Iris pigment epithelial cell (primary cell): ENCODE data around the gene TGM3.

Source experiments
- DNase-seq: peaks from one replicate; pipeline ENCODE4 v3.0.0-alpha.2; 2011; ENCODE audit warnings: low read depth

The TGM3 gene

DNA sequence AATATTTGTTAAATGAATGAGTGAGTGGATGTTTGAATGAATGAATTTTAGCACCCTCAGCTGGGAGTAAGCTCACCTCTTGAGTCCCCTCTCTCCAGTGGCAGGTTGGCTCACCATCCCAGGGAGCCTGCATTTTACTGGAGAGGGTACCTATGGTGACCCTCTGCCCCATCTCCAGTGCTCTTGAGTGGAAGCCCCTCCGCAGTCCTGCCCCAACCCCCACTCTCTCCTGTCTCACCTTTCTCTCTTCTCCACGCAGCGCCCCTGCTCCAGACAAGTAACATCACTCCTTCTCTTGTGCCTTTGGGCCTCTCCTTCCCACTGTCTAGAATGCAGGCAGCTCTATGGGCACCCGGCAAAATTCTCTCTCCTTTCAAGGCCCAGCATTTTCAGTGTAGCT is 11.3 kb downstream of the TGM3 start:
- DNase-seq, result no peak

DNA sequence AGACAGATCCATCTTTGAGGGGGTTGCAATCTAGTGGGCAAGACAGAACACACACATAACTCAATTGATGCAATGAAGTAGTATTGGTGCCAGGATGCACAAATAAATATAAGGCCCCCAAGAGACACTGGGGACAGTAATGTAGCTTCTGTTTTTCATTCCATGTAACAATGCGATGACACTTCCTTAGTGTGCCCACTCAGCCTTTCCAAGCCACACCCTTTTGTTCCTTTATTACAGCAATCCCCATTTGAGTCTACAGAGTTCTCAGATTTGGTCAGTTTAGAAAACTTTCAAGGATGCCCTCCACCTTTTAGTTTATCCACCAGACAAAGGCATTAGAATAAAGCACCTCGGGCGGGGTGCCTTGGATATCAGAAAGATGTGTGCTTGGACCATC is 15.5 kb downstream of the TGM3 start:
- no peak for DNase-seq

DNA sequence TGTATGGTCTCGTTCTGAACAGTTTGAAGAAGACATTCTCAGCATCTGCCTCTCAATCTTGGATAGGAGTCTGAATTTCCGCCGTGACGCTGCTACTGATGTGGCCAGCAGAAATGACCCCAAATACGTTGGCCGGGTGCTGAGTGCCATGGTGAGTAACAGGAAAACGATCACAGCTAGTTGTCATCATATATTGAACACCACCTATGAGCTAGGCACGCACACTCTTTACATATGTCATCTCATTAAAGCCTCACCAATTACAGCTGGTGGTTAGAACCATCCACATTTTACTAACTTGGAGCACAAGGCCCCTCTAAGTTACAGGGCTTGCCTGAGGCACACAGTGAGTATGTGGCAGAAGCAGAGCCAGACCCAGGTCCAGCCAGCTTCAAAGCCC is 17.1 kb downstream of the TGM3 start:
- no peak for DNase-seq

DNA sequence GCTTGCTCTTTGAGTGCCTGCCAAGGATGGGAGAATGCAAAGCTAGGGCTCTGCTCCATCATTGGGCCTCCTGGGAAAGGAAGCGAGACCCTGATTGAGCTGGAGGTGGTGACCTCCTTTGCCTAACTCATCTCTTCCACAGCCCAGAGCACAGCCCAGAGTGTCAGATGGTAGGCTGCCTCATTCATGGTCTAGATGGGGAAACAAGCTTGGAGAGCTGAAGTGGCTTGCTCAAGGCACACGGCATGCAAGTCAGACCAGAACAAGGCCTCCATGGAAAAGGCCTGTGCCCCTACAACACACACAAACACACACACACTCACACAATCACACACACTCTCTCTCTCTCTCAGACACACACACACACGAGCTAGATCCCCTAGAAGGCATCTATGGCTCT is 17.5 kb downstream of the TGM3 start:
- no peak for DNase-seq

DNA sequence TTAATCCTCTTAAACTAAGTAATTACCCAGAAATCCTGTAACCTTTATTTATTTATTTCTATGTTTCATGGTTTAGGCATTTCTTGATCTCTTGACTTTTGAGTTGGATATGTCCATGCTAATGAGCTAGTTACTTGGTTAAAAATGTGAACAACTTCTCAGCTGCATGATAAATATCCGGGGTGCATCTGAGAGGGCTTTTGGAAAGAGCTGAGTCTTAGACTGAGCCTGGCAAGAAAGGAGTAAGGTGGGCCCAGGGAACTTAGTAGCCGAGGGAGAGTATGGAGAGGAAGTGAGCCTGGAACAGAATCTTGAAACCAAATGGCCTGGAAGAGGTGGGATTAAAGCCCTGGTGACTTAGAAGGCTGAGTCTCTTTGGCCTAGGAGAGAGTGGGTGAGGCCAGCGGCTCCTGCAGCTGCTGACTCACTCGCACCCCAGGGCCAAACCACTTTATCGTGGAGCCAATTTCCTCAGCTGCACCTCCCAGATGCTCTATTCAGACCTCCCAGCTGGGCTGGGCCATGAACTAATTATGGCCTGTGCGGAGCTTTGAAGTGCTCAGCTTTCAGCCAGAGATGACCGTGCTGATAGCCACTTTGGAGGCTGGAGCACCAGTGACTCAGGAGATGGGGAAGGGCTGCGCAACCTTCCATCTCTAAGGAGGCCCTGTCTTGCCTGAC is 19.1 kb downstream of the TGM3 start:
- DNase-seq, result peak; percentile 76

DNA sequence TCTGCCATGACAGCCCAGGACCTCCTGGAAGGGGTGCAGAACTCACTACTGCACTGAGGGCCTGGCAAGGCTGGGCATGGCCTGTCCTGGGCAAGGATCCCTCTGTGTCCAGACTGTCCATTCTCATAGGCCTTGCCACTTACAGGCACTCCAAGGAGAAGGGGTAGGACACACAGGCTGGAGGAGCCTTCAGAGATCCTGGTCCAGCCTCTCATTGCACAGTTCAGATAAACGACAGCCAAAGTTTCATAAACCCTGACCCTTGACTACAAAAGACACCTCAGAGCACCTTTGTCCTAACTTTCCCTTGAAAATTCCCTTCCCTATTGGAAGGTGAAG is 19.6 kb downstream of the TGM3 start:
- DNase-seq, result no peak

DNA sequence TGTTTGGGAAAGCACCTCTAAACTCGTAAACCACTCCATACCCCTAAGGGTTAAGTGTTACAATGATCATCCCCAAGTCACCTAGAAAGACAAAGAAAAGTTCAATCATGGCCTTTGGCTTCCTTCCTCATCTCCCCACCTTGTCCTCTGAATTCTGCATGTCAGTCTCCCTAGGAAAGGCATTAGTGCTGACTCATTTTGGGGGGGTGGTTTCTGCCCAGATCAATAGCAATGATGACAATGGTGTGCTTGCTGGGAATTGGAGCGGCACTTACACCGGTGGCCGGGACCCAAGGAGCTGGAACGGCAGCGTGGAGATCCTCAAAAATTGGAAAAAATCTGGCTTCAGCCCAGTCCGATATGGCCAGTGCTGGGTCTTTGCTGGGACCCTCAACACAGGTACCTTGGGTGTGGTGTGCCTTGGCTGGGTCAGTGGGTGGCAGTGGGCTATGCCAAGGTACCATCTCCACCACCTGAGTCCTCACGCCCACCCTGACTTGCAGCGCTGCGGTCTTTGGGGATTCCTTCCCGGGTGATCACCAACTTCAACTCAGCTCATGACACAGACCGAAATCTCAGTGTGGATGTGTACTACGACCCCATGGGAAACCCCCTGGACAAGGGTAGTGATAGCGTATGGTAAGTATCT is 21.2 kb downstream of the TGM3 start:
- DNase-seq, result no peak

DNA sequence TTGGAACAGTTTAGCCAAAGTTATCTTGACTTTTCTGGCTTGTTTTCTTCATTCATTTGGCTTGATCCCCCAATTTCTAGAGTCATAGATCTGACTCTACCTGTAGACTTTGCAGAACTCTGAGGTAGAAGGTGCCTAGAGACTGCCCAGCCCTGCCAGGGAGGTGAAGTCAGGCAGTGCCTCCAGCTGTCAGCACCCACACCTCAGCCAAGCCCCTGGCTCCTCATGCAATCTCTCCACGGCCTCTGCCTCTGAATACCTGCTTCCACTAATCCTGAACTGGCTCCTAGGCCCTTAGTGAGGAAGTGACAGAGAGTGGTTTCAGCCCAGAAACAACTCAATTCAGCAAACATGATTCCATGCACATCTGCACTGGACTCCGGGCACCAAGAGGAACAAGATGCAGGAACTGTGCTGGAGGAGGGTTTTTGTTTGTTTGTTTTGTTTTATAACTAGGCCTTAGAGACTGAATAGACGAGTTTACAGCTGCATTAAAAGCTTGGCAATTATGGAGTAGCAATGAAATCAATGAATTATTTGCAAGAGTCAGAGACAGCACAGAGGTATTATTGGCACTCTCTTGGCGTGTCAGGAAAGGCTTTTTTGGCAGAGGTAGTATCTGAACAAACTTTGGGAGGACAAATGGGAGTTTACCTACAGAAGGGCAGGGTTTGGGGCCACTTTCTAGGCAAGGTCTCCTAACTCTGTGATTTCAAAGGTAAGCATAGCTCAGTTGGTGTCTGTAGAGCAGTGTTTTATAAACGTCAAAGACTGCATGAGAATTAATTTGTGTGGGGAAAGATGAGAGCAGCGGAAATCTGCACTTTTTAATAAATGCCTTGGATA is 25.2 kb downstream of the TGM3 start:
- no peak for DNase-seq

DNA sequence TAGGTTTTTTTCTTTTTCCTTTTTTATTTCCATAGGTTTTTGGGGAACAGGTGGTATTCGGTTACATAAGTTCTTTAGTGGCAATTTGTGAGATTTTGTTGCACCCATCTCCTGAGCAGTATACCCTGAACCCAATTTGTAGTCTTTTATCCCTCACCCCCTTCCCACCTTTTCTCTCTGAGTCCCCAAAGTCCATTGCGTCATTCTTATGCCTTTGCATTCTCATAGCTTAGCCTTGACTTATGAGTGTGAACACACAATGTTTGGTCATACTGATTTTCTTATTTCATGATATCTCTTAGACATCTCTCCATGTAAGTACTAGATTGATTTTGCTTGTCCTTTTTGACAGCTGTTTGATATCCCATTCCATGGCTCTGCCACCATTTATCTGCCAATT is 27.2 kb downstream of the TGM3 start:
- DNase-seq, result no peak

DNA sequence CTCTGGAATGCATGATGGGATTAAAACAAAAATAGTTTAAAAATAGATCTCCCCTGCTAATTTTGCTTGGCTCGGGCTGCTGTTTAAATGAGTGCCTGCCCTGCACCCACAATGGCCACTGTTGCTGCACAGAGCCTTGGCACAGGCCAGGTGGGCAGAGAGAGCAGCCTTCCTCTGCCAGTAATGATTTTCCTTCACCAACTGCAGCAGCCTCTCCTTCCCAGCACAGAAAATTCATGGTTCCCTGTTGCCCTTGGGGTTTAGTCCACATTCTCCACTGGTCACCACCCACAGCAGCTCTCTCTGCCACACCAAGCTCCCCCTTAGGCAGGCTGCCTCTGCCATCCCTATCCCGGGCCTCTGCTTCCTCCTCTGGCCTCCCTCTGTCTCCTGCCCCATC is 30.2 kb downstream of the TGM3 start:
- DNase-seq, result no peak

DNA sequence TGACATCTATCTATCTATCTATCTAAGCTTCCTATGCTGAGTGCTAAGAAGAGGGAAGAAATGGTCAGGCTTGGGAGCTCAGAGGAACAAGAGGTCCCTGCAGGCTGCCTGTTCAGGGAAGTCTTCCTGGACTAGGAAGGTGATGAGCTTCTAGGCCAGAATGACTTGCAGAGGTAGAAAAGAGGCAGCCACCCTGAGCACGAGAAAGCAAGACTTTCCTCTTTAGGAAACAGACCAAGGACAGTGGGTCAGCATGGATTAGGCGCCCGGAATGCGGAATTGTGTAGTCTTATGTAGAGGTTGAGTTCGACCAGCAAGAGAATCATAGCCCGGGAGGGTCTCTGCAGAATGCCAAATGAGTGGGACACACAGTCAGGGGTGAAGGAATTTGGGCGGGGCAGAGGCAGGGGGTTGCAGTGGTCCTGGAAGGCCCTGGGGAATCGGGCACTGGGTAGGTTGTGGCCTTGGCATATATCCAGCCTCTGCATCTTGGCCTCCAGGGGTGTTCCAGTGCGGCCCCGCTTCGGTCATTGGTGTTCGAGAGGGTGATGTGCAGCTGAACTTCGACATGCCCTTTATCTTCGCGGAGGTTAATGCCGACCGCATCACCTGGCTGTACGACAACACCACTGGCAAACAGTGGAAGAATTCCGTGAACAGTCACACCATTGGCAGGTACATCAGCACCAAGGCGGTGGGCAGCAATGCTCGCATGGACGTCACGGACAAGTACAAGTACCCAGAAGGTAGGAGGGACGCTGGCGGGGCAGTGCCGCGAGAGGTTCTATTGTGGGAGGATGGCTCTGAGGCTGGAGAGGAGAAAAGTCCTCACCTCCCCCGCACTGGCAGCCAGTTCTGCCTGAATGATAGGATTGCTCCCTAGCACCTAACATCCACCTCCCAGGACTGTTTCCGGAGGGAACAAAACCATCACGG is 32.1 kb downstream of the TGM3 start:
- no peak for DNase-seq

DNA sequence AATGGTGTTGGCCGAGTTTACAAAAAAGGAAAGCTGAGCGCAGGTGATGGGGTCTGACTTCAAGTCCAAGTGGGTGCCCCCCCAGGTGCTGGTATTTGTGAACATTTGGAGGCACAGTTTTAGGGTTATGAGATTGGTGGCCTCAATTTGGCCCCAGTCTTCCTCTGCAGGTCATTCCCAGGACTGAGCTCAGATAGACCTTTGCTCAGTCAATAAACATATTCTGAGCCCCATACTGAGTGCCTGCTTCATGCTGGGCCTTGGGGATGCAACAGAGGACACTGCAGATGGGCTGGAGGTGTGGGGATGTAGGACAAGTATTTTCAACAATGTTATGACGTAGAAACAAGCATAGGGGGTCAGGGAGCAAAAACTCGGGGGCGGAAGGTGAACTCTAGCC is 33.5 kb downstream of the TGM3 start:
- DNase-seq, result no peak

DNA sequence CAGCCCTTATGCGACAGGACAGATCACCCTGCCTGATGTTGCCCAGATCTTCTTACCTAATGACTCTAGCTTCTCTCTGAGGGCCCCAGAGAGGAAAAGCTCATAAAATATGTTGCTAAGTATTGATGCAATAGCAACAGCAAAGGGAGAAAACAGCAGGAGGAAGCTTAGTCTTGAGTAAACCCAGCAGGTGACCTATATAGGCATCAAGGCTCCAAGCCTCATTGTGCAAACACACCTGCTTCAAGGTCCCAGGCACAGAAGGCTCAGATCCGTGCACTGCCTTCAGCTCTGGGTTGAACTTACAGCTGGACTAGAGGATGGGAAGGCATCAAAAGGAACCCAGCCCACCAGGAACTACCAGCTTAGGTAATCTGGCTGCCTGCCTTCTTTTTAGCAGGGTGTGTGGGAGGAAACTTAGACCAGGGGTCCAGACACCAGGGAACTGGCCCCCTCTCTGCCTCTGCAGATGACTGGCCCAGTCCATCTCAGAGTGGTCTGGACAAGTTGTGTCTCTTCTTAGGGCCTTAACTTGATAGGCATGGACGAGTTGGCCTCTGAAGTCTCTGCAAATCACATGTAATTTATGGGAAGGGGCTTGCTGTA is 34.4 kb downstream of the TGM3 start:
- no peak for DNase-seq

DNA sequence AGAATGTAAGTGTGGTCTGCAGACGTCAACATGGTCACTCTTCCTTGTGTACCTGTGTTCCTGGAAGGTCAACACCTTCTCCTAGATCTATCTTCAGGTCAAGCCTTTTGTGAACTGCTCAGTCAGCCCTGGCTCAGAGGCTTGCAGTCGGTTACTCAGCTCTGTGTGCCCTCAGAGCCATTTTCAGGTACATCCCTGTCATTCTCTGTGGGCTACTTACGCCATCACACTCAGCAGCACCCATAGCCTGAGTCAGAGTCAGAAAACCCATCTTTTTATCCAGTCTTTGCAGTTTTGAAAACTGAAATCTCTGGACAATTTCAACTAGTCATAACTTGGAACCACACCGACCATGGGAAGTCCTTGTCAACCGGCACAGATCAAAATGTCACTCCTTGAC is 35.3 kb downstream of the TGM3 start:
- DNase-seq, result no peak

DNA sequence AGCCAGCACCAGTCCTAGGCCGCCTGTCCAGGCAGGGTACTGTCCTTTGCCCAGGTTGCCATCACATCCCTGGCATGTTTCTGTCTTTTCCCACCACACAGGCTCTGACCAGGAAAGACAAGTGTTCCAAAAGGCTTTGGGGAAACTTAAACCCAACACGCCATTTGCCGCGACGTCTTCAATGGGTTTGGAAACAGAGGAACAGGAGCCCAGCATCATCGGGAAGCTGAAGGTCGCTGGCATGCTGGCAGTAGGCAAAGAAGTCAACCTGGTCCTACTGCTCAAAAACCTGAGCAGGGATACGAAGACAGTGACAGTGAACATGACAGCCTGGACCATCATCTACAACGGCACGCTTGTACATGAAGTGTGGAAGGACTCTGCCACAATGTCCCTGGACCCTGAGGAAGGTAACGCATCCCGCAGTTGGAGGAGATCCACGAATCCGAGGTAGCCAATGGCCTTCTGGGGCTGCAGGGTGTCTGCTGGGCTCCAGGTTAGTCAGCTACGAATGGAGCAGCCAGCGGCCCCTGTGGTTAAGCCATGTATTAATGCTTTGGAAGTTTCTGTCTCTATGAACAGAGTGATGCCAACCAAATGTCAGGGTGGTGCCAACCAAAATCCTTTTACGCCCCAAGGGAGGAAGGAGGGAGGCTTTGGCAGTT is 36.2 kb downstream of the TGM3 start:
- no peak for DNase-seq

DNA sequence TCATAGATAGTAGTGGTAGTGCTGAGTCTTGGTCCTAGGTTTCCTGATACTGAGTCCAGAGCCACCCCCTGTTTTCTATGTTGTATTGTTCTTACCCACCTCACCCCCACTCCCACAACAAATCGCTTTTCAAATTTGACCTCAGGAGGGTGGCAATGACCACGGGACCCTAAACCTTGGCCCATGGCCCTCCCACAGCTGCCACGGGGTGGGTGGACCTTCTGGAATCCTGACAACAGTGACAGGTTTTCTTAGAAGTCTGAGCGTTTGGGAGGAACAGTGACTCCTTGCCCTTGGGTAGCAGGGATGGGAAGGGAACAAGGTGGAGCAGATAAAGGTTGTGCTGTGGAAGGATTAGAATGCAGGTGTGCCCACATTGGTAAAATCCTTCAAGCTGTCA is 36.9 kb downstream of the TGM3 start:
- no peak for DNase-seq

DNA sequence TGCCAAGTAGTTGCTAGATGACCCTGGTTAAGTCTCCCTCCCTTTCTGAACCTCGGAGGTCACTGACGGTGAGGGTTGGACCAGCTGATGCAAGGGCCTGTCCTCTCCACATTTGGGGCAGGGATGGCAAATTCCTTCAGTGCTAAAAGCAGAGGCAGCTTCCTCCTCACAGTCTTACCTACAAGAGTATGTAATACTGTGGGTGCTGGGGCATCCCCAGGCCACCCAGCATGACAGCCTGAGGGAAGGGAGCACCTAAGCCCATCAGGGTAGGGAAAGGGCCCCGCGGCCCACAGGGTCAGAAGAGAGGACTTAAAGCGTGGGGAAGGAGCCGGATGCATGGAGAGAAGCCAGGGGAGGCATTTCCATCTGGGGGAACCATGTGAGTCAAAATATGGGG is 38.0 kb downstream of the TGM3 start:
- no peak for DNase-seq

DNA sequence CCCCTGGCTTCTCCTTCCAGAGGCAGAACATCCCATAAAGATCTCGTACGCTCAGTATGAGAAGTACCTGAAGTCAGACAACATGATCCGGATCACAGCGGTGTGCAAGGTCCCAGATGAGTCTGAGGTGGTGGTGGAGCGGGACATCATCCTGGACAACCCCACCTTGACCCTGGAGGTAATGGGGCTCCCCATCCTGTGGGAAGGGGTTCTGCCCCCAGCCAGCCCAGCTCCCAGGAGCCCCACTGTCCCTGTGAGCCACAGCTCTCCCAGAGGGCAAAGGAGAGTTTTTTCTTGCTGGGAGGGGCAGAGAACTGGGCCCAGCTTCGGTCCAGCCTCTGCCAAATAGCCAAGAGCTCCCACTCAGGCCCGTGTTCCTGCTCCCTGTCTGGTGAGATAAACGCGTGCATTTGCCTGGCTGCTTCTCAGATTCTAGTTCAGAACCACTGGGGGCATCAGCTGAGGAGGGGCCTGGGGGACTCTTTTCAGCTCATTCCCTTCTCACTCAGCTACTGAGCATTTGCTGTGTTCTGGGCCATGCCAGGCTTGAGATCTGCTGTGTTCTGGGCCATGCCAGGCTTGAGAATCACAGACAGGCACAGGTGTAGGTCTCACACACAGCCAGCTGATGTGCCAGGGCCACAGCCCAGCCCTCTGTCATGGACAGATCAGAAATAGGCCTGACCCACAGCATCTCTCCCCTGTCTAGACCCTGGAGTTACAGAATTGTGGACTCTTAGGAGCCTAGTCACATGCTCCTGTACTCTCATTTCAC is 39.5 kb downstream of the TGM3 start:
- no peak for DNase-seq

DNA sequence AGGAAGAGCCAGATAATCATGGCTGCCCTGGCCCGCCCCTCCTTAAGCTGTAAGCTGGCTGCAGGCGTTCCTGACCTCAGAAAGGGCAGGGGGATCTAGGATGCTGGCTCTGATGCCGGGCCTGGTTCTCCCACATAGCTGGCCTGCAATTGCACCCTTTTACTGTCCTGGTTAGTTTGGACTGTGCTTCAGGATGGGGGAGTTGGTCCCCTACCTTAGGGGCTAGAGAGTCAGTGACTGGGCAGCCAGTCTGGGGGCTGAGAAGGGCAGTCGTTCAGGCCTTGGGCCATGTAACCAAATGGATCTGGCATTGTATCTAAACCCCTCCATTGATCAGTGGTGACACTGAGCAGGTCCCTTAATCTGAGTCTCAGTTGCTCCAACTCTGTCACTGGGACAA is 40.7 kb downstream of the TGM3 start:
- DNase-seq, result no peak

DNA sequence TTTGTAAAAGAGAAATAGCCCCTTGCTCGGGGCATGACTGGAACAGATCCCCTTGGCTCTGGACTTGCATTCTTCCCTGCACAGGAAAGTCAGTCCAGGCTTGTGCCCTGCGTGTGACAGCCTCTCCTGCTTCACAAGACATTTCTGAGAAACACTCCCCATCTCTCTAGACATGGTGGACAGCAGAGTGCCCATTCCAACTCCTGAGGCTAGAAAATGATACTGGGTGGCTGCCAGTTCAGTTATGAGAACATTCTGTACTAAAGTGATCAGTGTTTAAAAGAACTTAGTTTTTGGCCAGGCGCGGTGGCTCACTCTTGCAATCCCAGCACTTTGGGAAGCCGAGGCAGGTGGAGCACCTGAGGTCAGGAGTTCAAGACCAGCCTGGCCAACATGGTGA is 41.3 kb downstream of the TGM3 start:
- no peak for DNase-seq
